ENCODE data around the gene SEPTIN1. TPM values are rescaled to one million over a fixed set of nuclear protein-coding genes. Genes with fewer than 3 reads are reported as not detected.

Gene SEPTIN1
- total and polyA plus RNA-seq, 2 of the 13 experiments (the other 11 are each of a cell fraction or from before 2014, with no cell fraction given), result 0.18 to 0.67 TPM

GRCh38 chr16:30350134-30350871 is 32.1 kb downstream of the SEPTIN1 start:
- POLR2A ChIA-PET, result interaction anchor here (1.3 to 1.5 kb wide), 2 partner anchors 15 to 59 kb away, joined by 3 to 5 read pairs; no protein-coding TSS in a partner anchor

More at GRCh38 chr16:30350134-30350871, 32.1 kb downstream of the SEPTIN1 start:
- Histone ChIP-seq H3K36me3 (replicated peaks in 1 of 2; ENCODE audit: control insufficient read depth in 1 of 2, insufficient read depth in 2 of 2, low read length in 2 of 2) (peaks cover 6 to 35% of the 10 kb centered on the region in 2 experiments), H3K79me2 (ENCODE audit: insufficient read depth, low read length) (peaks cover 14% of the 10 kb centered on the region), H3K9ac (ENCODE audit: insufficient read depth, low read depth, low read length) (no peak overlapping the region), H2AFZ (ENCODE audit: low read length) (no peak overlapping the region), H3K4me1 (ENCODE audit: insufficient read depth, low read length) (peaks cover 32% of the 10 kb centered on the region), H3K27ac (ENCODE audit: extremely low read length, insufficient read depth, low read length) (no peak overlapping the region), H3K27me3 (ENCODE audit: control insufficient read depth in 1 of 2, insufficient read depth in 2 of 2, low read length in 2 of 2) (no peaks in the 10 kb centered on the region; a peak in 2 of 5 replicates), H3K4me2 (ENCODE audit: low read depth, low read length) (no peak overlapping the region), H3K4me3 (replicated peaks in 1 of 3; ENCODE audit: insufficient read depth in 1 of 3, low read depth in 2 of 3, low read length in 3 of 3) (no peak overlapping the region), H4K20me1 (ENCODE audit: insufficient read depth, low read length) (no peaks in the 10 kb centered on the region), H3K9me3 (ENCODE audit: low read length) (no peaks in the 10 kb centered on the region)
- CTCF ChIA-PET (ENCODE audit: low intra/inter-chr PET ratio, low total read pairs), result no interaction called here
- no peak for DNase-seq (ENCODE audit: low spot score)
- no TSS peak for BruUV-seq (replicated peaks)
- peak; percentile 71 for FAIRE-seq
- TF ChIP-seq ZNF121 (CRISPR knock-in tag; IDR thresholded peaks at IDR 0.05) (peak; percentile 84), BRD4 (CRISPR knock-in tag; IDR thresholded peaks at IDR 0.05) (no peak), PAF1 (CRISPR knock-in tag; IDR thresholded peaks at IDR 0.05) (0 out of 2 replicates have a peak, but pooled peaks have one; percentile 34), ZNF496 (CRISPR knock-in tag; IDR thresholded peaks at IDR 0.05; ENCODE audit: insufficient replicate concordance) (no peak), MED8 (CRISPR knock-in tag; IDR thresholded peaks at IDR 0.05; ENCODE audit: insufficient replicate concordance) (no peak), ZNF83 (CRISPR knock-in tag; IDR thresholded peaks at IDR 0.05; ENCODE audit: borderline replicate concordance) (0 out of 2 replicates have a peak, but pooled peaks have one; percentile 27), MAX (IDR thresholded peaks at IDR 0.05) (no peak), POLR2AphosphoS5 (IDR thresholded peaks at IDR 0.05; ENCODE audit: low read depth, low read length) (peak; percentile 46; the same call in 1 of the 2 replicates), RBM22 (optimal IDR thresholded peaks at IDR 0.05; ENCODE audit: low read length) (peak; percentile 76), ZNF709 (CRISPR knock-in tag; IDR thresholded peaks at IDR 0.05) (0 out of 2 replicates have a peak, but pooled peaks have one; percentile 36), ZNF7 (CRISPR knock-in tag; IDR thresholded peaks at IDR 0.05) (peak; percentile 96)
- TF ChIP-seq, protein P1, sequence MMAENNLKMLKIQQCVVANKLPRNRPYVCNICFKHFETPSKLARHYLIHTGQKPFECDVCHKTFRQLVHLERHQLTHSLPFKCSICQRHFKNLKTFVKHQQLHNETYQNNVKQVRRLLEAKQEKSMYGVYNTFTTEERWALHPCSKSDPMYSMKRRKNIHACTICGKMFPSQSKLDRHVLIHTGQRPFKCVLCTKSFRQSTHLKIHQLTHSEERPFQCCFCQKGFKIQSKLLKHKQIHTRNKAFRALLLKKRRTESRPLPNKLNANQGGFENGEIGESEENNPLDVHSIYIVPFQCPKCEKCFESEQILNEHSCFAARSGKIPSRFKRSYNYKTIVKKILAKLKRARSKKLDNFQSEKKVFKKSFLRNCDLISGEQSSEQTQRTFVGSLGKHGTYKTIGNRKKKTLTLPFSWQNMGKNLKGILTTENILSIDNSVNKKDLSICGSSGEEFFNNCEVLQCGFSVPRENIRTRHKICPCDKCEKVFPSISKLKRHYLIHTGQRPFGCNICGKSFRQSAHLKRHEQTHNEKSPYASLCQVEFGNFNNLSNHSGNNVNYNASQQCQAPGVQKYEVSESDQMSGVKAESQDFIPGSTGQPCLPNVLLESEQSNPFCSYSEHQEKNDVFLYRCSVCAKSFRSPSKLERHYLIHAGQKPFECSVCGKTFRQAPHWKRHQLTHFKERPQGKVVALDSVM (CRISPR knock-in tag; IDR thresholded peaks at IDR 0.05), result peak; percentile 16; the same call in 1 of the 2 replicates
- in situ Hi-C loops (cut with HindIII; ENCODE audit: extremely low pct_ligation_motif_present, low pct_unique_long_range_greater_than_20kb) (loop anchor here (10.0 kb wide), 1 partner anchor 264 kb away; the partner anchor contains the start of gene ZNF689), intact Hi-C loops (cut with micrococcal nuclease; ENCODE audit: unreplicated experiment) (no loop called here)
- 97% methylated on average over 3 of the region's 3 CpGs for WGBS (ENCODE audit: low lambda C conversion rate)
- ATAC-seq, result no peak
